CD14-positive monocyte (primary cell): Measurements from ENCODE around the gene ATXN1. TPM values are rescaled to one million over a fixed set of nuclear protein-coding genes. Genes with fewer than 3 reads are reported as not detected.

Source experiments
- DNase-seq, 3 donors: peaks; one replicate each; pipeline ENCODE4 v3.0.0-alpha.2; 2011 to 2022
- H2AFZ ChIP-seq: 2 replicates; pipeline ENCODE4 v1.6.0; 2012; ENCODE audit warnings: mild to moderate bottlenecking, low read depth, low read length, inconsistent platforms; ENCODE audit not compliant: insufficient read depth, poor library complexity, severe bottlenecking
- H3K27ac ChIP-seq, 2 donors: 1 replicate in 1 of 2; 2 replicates in 1 of 2; pipeline ENCODE4 v1.5.1; 2012 to 2013; ENCODE audit warnings: low read length in 2 of 2, control low read depth in 1 of 2, inconsistent platforms in 1 of 2, low read depth in 1 of 2, mild to moderate bottlenecking in 1 of 2
- H3K27me3 ChIP-seq, 2 donors: one replicate each; pipeline versions ENCODE4 v1.6.0 to v1.6.1; 2011 to 2013; ENCODE audit warnings: low read length in 2 of 2; ENCODE audit not compliant: control insufficient read depth in 2 of 2, insufficient read depth in 2 of 2
- H3K36me3 ChIP-seq, 2 donors: replicated peaks in 1 of 2; 1 replicate in 1 of 2; 2 replicates in 1 of 2; pipeline versions ENCODE4 v1.5.1 to v1.6.1; 2012 to 2013; ENCODE audit warnings: low read length in 2 of 2, control low read depth in 1 of 2, inconsistent platforms in 1 of 2, mild to moderate bottlenecking in 1 of 2; ENCODE audit not compliant: insufficient read depth in 2 of 2, control insufficient read depth in 1 of 2
- H3K4me1 ChIP-seq, 2 donors: 1 replicate in 1 of 2; 2 replicates in 1 of 2; pipeline versions ENCODE4 v1.5.1 to v1.6.1; 2012 to 2013; ENCODE audit warnings: low read length in 2 of 2, control low read depth in 1 of 2, inconsistent platforms in 1 of 2, mild to moderate bottlenecking in 1 of 2, moderate library complexity in 1 of 2; ENCODE audit not compliant: insufficient read depth in 2 of 2, control insufficient read depth in 1 of 2
- H3K4me2 ChIP-seq: replicated peaks from 2 replicates; pipeline ENCODE3; 2012; ENCODE audit warnings: low read length, moderate library complexity, mild to moderate bottlenecking; ENCODE audit not compliant: poor library complexity, severe bottlenecking; ENCODE audit errors: extremely low read depth
- H3K4me3 ChIP-seq, 3 experiments: fragments of 200-600 bp in 1 of 3; sonication (generic) in 1 of 3; replicated peaks in 1 of 3; 1 replicate in 2 of 3; 2 replicates in 1 of 3; pipeline ENCODE4 v1.5.1; 2011 to 2013; ENCODE audit warnings: low read length in 3 of 3, mild to moderate bottlenecking in 3 of 3, control low read depth in 2 of 3, low read depth in 2 of 3, inconsistent platforms in 1 of 3, moderate library complexity in 1 of 3
- H3K79me2 ChIP-seq: 2 replicates; pipeline ENCODE4 v1.6.0; 2012; ENCODE audit warnings: mild to moderate bottlenecking, control low read depth, inconsistent platforms, low read length, moderate library complexity; ENCODE audit not compliant: insufficient read depth
- H3K9ac ChIP-seq: 2 replicates; pipeline ENCODE4 v1.6.0; 2017; ENCODE audit warnings: low read length, mild to moderate bottlenecking; ENCODE audit not compliant: insufficient read depth, poor library complexity, severe bottlenecking
- H3K9me3 ChIP-seq, 2 donors: replicated peaks in 1 of 2; 1 replicate in 1 of 2; 2 replicates in 1 of 2; pipeline versions ENCODE4 v1.5.1 to v1.6.1; 2012 to 2013; ENCODE audit warnings: low read length in 2 of 2, control low read depth in 1 of 2; ENCODE audit not compliant: control insufficient read depth in 1 of 2, insufficient read depth in 1 of 2
- H4K20me1 ChIP-seq: 2 replicates; pipeline ENCODE4 v1.6.0; 2012; ENCODE audit warnings: mild to moderate bottlenecking, low read length, control low read depth, moderate library complexity; ENCODE audit not compliant: insufficient read depth
- H3K27ac Mint-ChIP-seq, 7 donors: one replicate each; pipeline ENCODE4 v1.8.0; 2020; ENCODE audit warnings: mild to moderate bottlenecking in 7 of 7, mixed read lengths in 7 of 7, moderate library complexity in 6 of 7, inconsistent platforms in 2 of 7
- H3K27me3 Mint-ChIP-seq, 3 donors: one replicate each; pipeline ENCODE4 v1.8.0; 2021 to 2022; ENCODE audit warnings: low read depth in 3 of 3, mild to moderate bottlenecking in 3 of 3, mixed read lengths in 3 of 3, moderate library complexity in 3 of 3, inconsistent platforms in 1 of 3
- H3K36me3 Mint-ChIP-seq, 2 donors: one replicate each; pipeline ENCODE4 v1.8.0; 2020; ENCODE audit warnings: mixed read lengths in 2 of 2, inconsistent platforms in 1 of 2, mild to moderate bottlenecking in 1 of 2
- H3K4me1 Mint-ChIP-seq: one replicate; pipeline ENCODE4 v1.8.0; 2020; ENCODE audit warnings: mild to moderate bottlenecking, mixed read lengths
- H3K4me3 Mint-ChIP-seq, 2 donors: one replicate each; pipeline ENCODE4 v1.8.0; 2020; ENCODE audit warnings: mild to moderate bottlenecking in 2 of 2, mixed read lengths in 2 of 2, moderate library complexity in 1 of 2
- H3K9me3 Mint-ChIP-seq, 7 donors: one replicate each; pipeline ENCODE4 v1.8.0; 2020 to 2022; ENCODE audit warnings: mixed read lengths in 7 of 7, mild to moderate bottlenecking in 6 of 7, moderate library complexity in 6 of 7, inconsistent platforms in 2 of 7
- CTCF ChIP-seq: fragments of 200-600 bp; IDR thresholded peaks from one replicate; pipeline ENCODE4 v1.8.0; 2022; ENCODE audit warnings: antibody characterized with exemption, mild to moderate bottlenecking
- WGBS: methylation state at CpG from one replicate; pipeline ENCODE4 v1.1.5; 2013; ENCODE audit warnings: missing lambda C conversion rate; ENCODE audit not compliant: insufficient coverage; 5-methylcytosine and 5-hydroxymethylcytosine counted together
- intact Hi-C, 2 donors: fragments of 100-400 bp; cut with micrococcal nuclease; formaldehyde crosslinking; loops; one replicate each; pipeline versions ENCODE4 v1.15.0 to v1.15.1; 2023
- polyA plus RNA-seq, 3 donors: library from polyadenylated mRNA; depleted of rRNA in 1 of 3; unstranded in 2 of 3; stranded (reverse) in 1 of 3; fragments of 300-500 nt in 2 of 3; fragments of >200 nt in 1 of 3; fragmentation: Illumina TruSeq in 2 of 3; gene quantifications; 1 replicate in 2 of 3; 2 replicates in 1 of 3; pipeline ENCODE4 v1.2.3, GENCODE V29; 2012 to 2021

Gene ATXN1
- polyA plus RNA-seq, 3 donors: 8.8 to 19.1 (median 10.9) TPM

DNA sequence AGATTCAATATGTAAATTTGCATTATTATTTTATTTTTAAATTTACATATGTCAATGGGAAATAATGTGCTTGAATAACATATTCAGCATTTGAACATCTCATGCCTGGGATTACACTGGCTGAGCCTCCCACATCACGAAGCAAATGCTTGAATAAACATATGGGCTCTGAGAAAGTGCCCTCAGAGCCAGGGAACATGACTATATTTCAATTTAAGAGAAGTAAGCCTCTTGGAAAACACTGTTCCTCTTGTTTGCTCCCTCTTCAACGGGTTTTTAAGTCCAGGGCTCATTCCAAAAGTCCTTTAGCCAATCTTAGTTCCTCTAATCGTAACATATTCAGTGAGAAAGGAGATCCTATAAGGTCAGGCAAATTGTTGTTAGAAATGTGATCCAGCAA, 400.9 kb downstream of the ATXN1 start:
- H4K20me1 ChIP-seq: no peaks in the 10 kb centered on the region
- Mint-ChIP-seq H3K27me3 (peaks cover 0 to 1% (median 0%) of the 10 kb centered on the region in 3 donors), H3K27ac (peak overlapping the region in 1 of 7 donors; percentile 36), H3K9me3 (no peaks in the 10 kb centered on the region), H3K4me1 (no peaks in the 10 kb centered on the region), H3K36me3 (peaks cover 11 to 12% of the 10 kb centered on the region in 2 donors), H3K4me3 (no peak overlapping the region)
- no CpG with 5 or more reads among the region's 3 CpGs for WGBS
- H3K27ac ChIP-seq: no peak overlapping the region
- no peaks in the 10 kb centered on the region for H3K27me3 ChIP-seq
- H3K4me3 ChIP-seq: no peak overlapping the region
- no peaks in the 10 kb centered on the region for H3K9me3 ChIP-seq
- H3K79me2 ChIP-seq: no peaks in the 10 kb centered on the region
- no peak overlapping the region for H2AFZ ChIP-seq
- DNase-seq: no peak
- TF ChIP-seq CTCF: no peak
- H3K4me1 ChIP-seq: no peaks in the 10 kb centered on the region
- peaks cover 0 to 16% of the 10 kb centered on the region in 2 donors for H3K36me3 ChIP-seq
- intact Hi-C loops: no loop called here
- no peak overlapping the region for H3K9ac ChIP-seq
- H3K4me2 ChIP-seq: no peak overlapping the region

- Mint-ChIP-seq H3K36me3 (peaks cover 11 to 12% of the 10 kb centered on the region in 2 donors), H3K4me1 (no peaks in the 10 kb centered on the region), H3K27ac (no peak overlapping the region), H3K4me3 (no peak overlapping the region), H3K9me3 (no peaks in the 10 kb centered on the region), H3K27me3 (peaks cover 0 to 1% (median 0%) of the 10 kb centered on the region in 3 donors)
- Histone ChIP-seq H3K27me3 (no peaks in the 10 kb centered on the region), H3K4me2 (no peak overlapping the region), H3K4me1 (no peaks in the 10 kb centered on the region), H3K9ac (no peak overlapping the region), H2AFZ (no peak overlapping the region), H3K4me3 (no peak overlapping the region), H3K79me2 (no peaks in the 10 kb centered on the region), H4K20me1 (no peaks in the 10 kb centered on the region), H3K9me3 (no peaks in the 10 kb centered on the region), H3K36me3 (peaks cover 0 to 16% of the 10 kb centered on the region in 2 donors), H3K27ac (no peak overlapping the region)
- no peak for TF ChIP-seq CTCF
- no peak for DNase-seq
- 100% methylated on average over 2 of the region's 6 CpGs for WGBS
- intact Hi-C loops: no loop called here
Measured at GRCh38 chr6:16359563-16359962, 401.7 kb downstream of the ATXN1 start.
